GM12864 (cell line): Measurements from ENCODE around the gene ETFBKMT.

ENCODE experiments used
- DNase-seq: peaks from one replicate; pipeline ENCODE4 v3.0.0-alpha.2; 2011; ENCODE audit warnings: low read depth
- H3K4me3 ChIP-seq: 2 replicates; pipeline ENCODE4 v1.5.1; 2011; ENCODE audit warnings: mild to moderate bottlenecking, low read depth, low read length, control low read depth
- CTCF ChIP-seq: IDR thresholded peaks from 2 replicates; pipeline ENCODE4 v1.5.1; 2011; ENCODE audit warnings: low read depth, mild to moderate bottlenecking, moderate library complexity, low read length, control low read depth, inconsistent platforms; ENCODE audit errors: missing control alignments

ETFBKMT gene

GRCh38 chr12:31641509-31642090 is 17.9 kb upstream of the ETFBKMT start:
- no peak overlapping the region for H3K4me3 ChIP-seq
- TF ChIP-seq CTCF: no peak
- no peak for DNase-seq

- DNase-seq: no peak
- H3K4me3 ChIP-seq: no peak overlapping the region
- TF ChIP-seq CTCF: no peak
These were observed 15.0 kb upstream of the ETFBKMT start for GRCh38 chr12:31644536-31644935.

- TF ChIP-seq CTCF: no peak
- no peak for DNase-seq
- H3K4me3 ChIP-seq: no peak overlapping the region
These were observed 13.6 kb upstream of the ETFBKMT start for GRCh38 chr12:31645924-31646323.

- no peak for TF ChIP-seq CTCF
- no peak for DNase-seq
These were observed 12.4 kb upstream of the ETFBKMT start for GRCh38 chr12:31647086-31647491.

GRCh38 chr12:31650918-31651317 is 8.6 kb upstream of the ETFBKMT start:
- H3K4me3 ChIP-seq: no peak overlapping the region
- DNase-seq: no peak
- TF ChIP-seq CTCF: no peak

More at GRCh38 chr12:31647086-31647491, 12.4 kb upstream of the ETFBKMT start:
- H3K4me3 ChIP-seq: no peak overlapping the region

- no peak overlapping the region for H3K4me3 ChIP-seq
- DNase-seq: no peak
- TF ChIP-seq CTCF: no peak
These were observed 7.5 kb upstream of the ETFBKMT start for GRCh38 chr12:31651893-31652521.

GRCh38 chr12:31655208-31655607 is 4.3 kb upstream of the ETFBKMT start:
- no peak for DNase-seq
- no peak for TF ChIP-seq CTCF
- no peak overlapping the region for H3K4me3 ChIP-seq
